Measurements from ENCODE around the gene NINJ2.

DNA sequence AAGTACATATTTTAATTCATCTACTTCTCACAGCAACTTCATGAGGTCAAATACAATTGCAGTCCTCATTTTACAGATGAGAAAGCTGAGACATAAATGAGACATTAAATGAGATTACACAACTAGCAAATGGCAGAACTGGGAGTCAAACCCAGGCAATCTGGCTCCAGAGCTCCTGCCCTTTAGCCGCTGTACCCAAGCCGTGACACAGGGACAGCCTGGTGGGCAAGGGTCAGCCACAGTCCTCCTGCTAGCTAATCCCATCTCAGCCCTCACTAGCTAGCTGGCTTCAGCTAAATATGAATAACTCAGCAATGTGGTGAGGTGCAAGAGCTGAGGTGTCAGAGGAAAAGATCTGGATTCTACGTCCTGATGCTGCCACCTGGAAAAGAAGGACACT, 54.8 kb downstream of the NINJ2 start:
- no peak for TF ChIP-seq EZH2phosphoT487 (IDR thresholded peaks at IDR 0.05; ENCODE audit: insufficient read depth, low read depth)
- no peak for TF ChIP-seq EZH2 (IDR thresholded peaks at IDR 0.05; ENCODE audit: insufficient read depth, poor library complexity, severe bottlenecking)

Data from GM23248 (cell line).